ENCODE data around the gene GABRG3. TPM values are rescaled to one million over a fixed set of nuclear protein-coding genes. Genes with fewer than 3 reads are reported as not detected.

GABRG3 gene
- total RNA-seq, 2 experiments from 2014 or later = not detected

GRCh38 chr15:27479296-27480140 lies 508.5 kb downstream of the GABRG3 start:
- no peaks in the 10 kb centered on the region for H3K27me3 Mint-ChIP-seq
- no peaks in the 10 kb centered on the region for H3K4me1 Mint-ChIP-seq
- H3K4me3 Mint-ChIP-seq = no peak overlapping the region
- DNase-seq = no peak
- no peaks in the 10 kb centered on the region for H3K36me3 Mint-ChIP-seq
- no peak overlapping the region for H3K27ac Mint-ChIP-seq
- H3K9me3 Mint-ChIP-seq = peaks cover 3% of the 10 kb centered on the region

GRCh38 chr15:27480141-27480530 lies 509.2 kb downstream of the GABRG3 start:
- Mint-ChIP-seq H3K9me3 (peaks cover 5% of the 10 kb centered on the region), H3K4me3 (no peak overlapping the region)

GRCh38 chr15:27480642-27481041 lies 509.7 kb downstream of the GABRG3 start:
- Mint-ChIP-seq H3K4me3 (no peak overlapping the region), H3K4me1 (no peaks in the 10 kb centered on the region), H3K36me3 (no peaks in the 10 kb centered on the region), H3K27ac (no peak overlapping the region), H3K27me3 (no peaks in the 10 kb centered on the region), H3K9me3 (peaks cover 6% of the 10 kb centered on the region)
- DNase-seq = no peak

More at GRCh38 chr15:27480141-27480530, 509.2 kb downstream of the GABRG3 start:
- no peak for DNase-seq
- H3K4me1 Mint-ChIP-seq = no peaks in the 10 kb centered on the region
- no peaks in the 10 kb centered on the region for H3K27me3 Mint-ChIP-seq
- no peaks in the 10 kb centered on the region for H3K36me3 Mint-ChIP-seq
- H3K27ac Mint-ChIP-seq = no peak overlapping the region

GRCh38 chr15:27481768-27482167 lies 510.8 kb downstream of the GABRG3 start:
- Mint-ChIP-seq H3K4me3 (no peak overlapping the region), H3K27ac (no peak overlapping the region), H3K36me3 (no peaks in the 10 kb centered on the region), H3K9me3 (peaks cover 6% of the 10 kb centered on the region), H3K4me1 (no peaks in the 10 kb centered on the region), H3K27me3 (no peaks in the 10 kb centered on the region)
- no peak for DNase-seq

GRCh38 chr15:27482287-27482686 lies 511.3 kb downstream of the GABRG3 start:
- Mint-ChIP-seq H3K4me1 (no peaks in the 10 kb centered on the region), H3K36me3 (no peaks in the 10 kb centered on the region), H3K27me3 (no peaks in the 10 kb centered on the region), H3K27ac (no peak overlapping the region), H3K4me3 (no peak overlapping the region), H3K9me3 (peaks cover 6% of the 10 kb centered on the region)
- no peak for DNase-seq

GRCh38 chr15:27483124-27483523 lies 512.1 kb downstream of the GABRG3 start:
- H3K27ac Mint-ChIP-seq = no peak overlapping the region
- no peaks in the 10 kb centered on the region for H3K27me3 Mint-ChIP-seq
- peaks cover 7% of the 10 kb centered on the region for H3K9me3 Mint-ChIP-seq
- H3K36me3 Mint-ChIP-seq = no peaks in the 10 kb centered on the region
- H3K4me3 Mint-ChIP-seq = no peak overlapping the region
- no peaks in the 10 kb centered on the region for H3K4me1 Mint-ChIP-seq
- DNase-seq = no peak

- no peaks in the 10 kb centered on the region for H3K36me3 Mint-ChIP-seq
- H3K4me1 Mint-ChIP-seq = no peaks in the 10 kb centered on the region
- no peak overlapping the region for H3K4me3 Mint-ChIP-seq
- no peak overlapping the region for H3K27ac Mint-ChIP-seq
- H3K27me3 Mint-ChIP-seq = no peaks in the 10 kb centered on the region
- H3K9me3 Mint-ChIP-seq = peaks cover 7% of the 10 kb centered on the region
- no peak for DNase-seq
Measured at GRCh38 chr15:27485265-27485664, 514.3 kb downstream of the GABRG3 start.

- Mint-ChIP-seq H3K9me3 (peaks cover 5% of the 10 kb centered on the region), H3K4me3 (no peak overlapping the region), H3K27ac (no peak overlapping the region), H3K27me3 (no peaks in the 10 kb centered on the region), H3K36me3 (no peaks in the 10 kb centered on the region), H3K4me1 (no peaks in the 10 kb centered on the region)
- DNase-seq = no peak
Measured at GRCh38 chr15:27486051-27486450, 515.1 kb downstream of the GABRG3 start.

- Mint-ChIP-seq H3K36me3 (no peaks in the 10 kb centered on the region), H3K9me3 (peaks cover 4% of the 10 kb centered on the region), H3K4me1 (no peaks in the 10 kb centered on the region), H3K27me3 (no peaks in the 10 kb centered on the region), H3K27ac (no peak overlapping the region), H3K4me3 (no peak overlapping the region)
- DNase-seq = no peak
Measured at GRCh38 chr15:27486683-27487647, 516.0 kb downstream of the GABRG3 start.

- H3K9me3 Mint-ChIP-seq = peaks cover 4% of the 10 kb centered on the region
- no peaks in the 10 kb centered on the region for H3K27me3 Mint-ChIP-seq
- DNase-seq = no peak
- H3K4me3 Mint-ChIP-seq = no peak overlapping the region
- no peak overlapping the region for H3K27ac Mint-ChIP-seq
- no peaks in the 10 kb centered on the region for H3K4me1 Mint-ChIP-seq
- H3K36me3 Mint-ChIP-seq = no peaks in the 10 kb centered on the region
Measured at GRCh38 chr15:27487846-27488245, 516.9 kb downstream of the GABRG3 start.

GRCh38 chr15:27490867-27491595 lies 520.0 kb downstream of the GABRG3 start:
- Mint-ChIP-seq H3K9me3 (peaks cover 1% of the 10 kb centered on the region), H3K27me3 (no peaks in the 10 kb centered on the region), H3K27ac (no peak overlapping the region), H3K36me3 (no peaks in the 10 kb centered on the region), H3K4me1 (no peaks in the 10 kb centered on the region), H3K4me3 (no peak overlapping the region)
- DNase-seq = no peak

GRCh38 chr15:27491666-27492621 lies 521.0 kb downstream of the GABRG3 start:
- Mint-ChIP-seq H3K9me3 (peaks cover 1% of the 10 kb centered on the region), H3K4me1 (no peaks in the 10 kb centered on the region), H3K27ac (no peak overlapping the region), H3K27me3 (no peaks in the 10 kb centered on the region), H3K4me3 (no peak overlapping the region), H3K36me3 (no peaks in the 10 kb centered on the region)
- no peak for DNase-seq

- Mint-ChIP-seq H3K27ac (no peak overlapping the region), H3K27me3 (no peaks in the 10 kb centered on the region), H3K4me3 (no peak overlapping the region), H3K9me3 (no peaks in the 10 kb centered on the region), H3K36me3 (no peaks in the 10 kb centered on the region), H3K4me1 (no peaks in the 10 kb centered on the region)
- DNase-seq = no peak
Measured at GRCh38 chr15:27495963-27496459, 525.0 kb downstream of the GABRG3 start.

- DNase-seq = no peak
- H3K27me3 Mint-ChIP-seq = no peaks in the 10 kb centered on the region
- H3K9me3 Mint-ChIP-seq = no peaks in the 10 kb centered on the region
- H3K4me1 Mint-ChIP-seq = no peaks in the 10 kb centered on the region
- H3K4me3 Mint-ChIP-seq = no peak overlapping the region
- H3K27ac Mint-ChIP-seq = no peak overlapping the region
- no peaks in the 10 kb centered on the region for H3K36me3 Mint-ChIP-seq
Measured at GRCh38 chr15:27498700-27499099, 527.7 kb downstream of the GABRG3 start.
